Fibroblast of peridontal ligament (primary cell): Measurements from ENCODE around the gene BACE1-AS.

ENCODE experiments used
- DNase-seq: peaks from one replicate; pipeline ENCODE4 v3.0.0-alpha.2; 2010; ENCODE audit errors: extremely low read depth

Gene BACE1-AS

GRCh38 chr11:117289795-117290194, 1.4 kb upstream of the BACE1-AS start:
- no peak for DNase-seq

- DNase-seq, result no peak
These were observed 1.5 kb downstream of the BACE1-AS start for GRCh38 chr11:117292616-117293015.

- DNase-seq, result no peak
These were observed 4.4 kb downstream of the BACE1-AS start for GRCh38 chr11:117295438-117296137.

GRCh38 chr11:117296881-117297280, 5.7 kb downstream of the BACE1-AS start:
- DNase-seq, result no peak

- DNase-seq, result no peak
These were observed 7.0 kb downstream of the BACE1-AS start for GRCh38 chr11:117298195-117298594.

GRCh38 chr11:117299351-117300282, 8.5 kb downstream of the BACE1-AS start:
- DNase-seq, result no peak

- peak; percentile 34 for DNase-seq
These were observed 9.1 kb downstream of the BACE1-AS start for GRCh38 chr11:117300283-117300663.

- DNase-seq, result no peak
These were observed 9.6 kb downstream of the BACE1-AS start for GRCh38 chr11:117300773-117301172.

- no peak for DNase-seq
These were observed 11.1 kb downstream of the BACE1-AS start for GRCh38 chr11:117302228-117302627.

GRCh38 chr11:117303101-117303500, 12.0 kb downstream of the BACE1-AS start:
- no peak for DNase-seq

- no peak for DNase-seq
These were observed 12.6 kb downstream of the BACE1-AS start for GRCh38 chr11:117303646-117304315.

- no peak for DNase-seq
These were observed 14.0 kb downstream of the BACE1-AS start for GRCh38 chr11:117305145-117305544.

GRCh38 chr11:117309310-117309709, 18.2 kb downstream of the BACE1-AS start:
- no peak for DNase-seq

GRCh38 chr11:117313091-117313490, 21.9 kb downstream of the BACE1-AS start:
- DNase-seq, result no peak

GRCh38 chr11:117313828-117314768, 23.0 kb downstream of the BACE1-AS start:
- no peak for DNase-seq

GRCh38 chr11:117314840-117315239, 23.7 kb downstream of the BACE1-AS start:
- DNase-seq, result no peak

- DNase-seq, result no peak
These were observed 24.4 kb downstream of the BACE1-AS start for GRCh38 chr11:117315285-117316196.

- DNase-seq, result peak; percentile 82
These were observed 25.2 kb downstream of the BACE1-AS start, which contains the start of gene BACE1 for GRCh38 chr11:117316197-117316961. BACE1 (minus strand) TSS chr11:117316256; CDS start chr11:117315795, 461 bp downstream.

GRCh38 chr11:117318738-117319137, 27.6 kb downstream of the BACE1-AS start:
- no peak for DNase-seq
